Pancreas (tissue), 10 donors: ENCODE data around the gene AIM2. TPM values are rescaled to one million over a fixed set of nuclear protein-coding genes. Genes with fewer than 3 reads are reported as not detected.

Experiments
- ATAC-seq, 4 donors: fragments of 200-7000 bp; cut with Tn5 transposase; one replicate each; pipeline versions ENCODE4 v1.8.0 to v1.9.1; 2020; ENCODE audit warnings: mild to moderate bottlenecking in 4 of 4, moderate library complexity in 4 of 4
- DNase-seq, 6 donors: peaks; one replicate each; pipeline ENCODE4 v3.0.0-alpha.2; 2020
- FAIRE-seq: peaks from 2 replicates; lab custom pipeline; 2012; peaks lifted over from hg19 to GRCh38; lab: Jason Lieb, UNC
- H3K27ac ChIP-seq, 4 donors: fragments of 200-600 bp; sonication (generic); 1 replicate in 3 of 4; 2 replicates in 1 of 4; pipeline versions ENCODE4 v1.5.0 to v1.8.0; 2020
- H3K27me3 ChIP-seq, 4 donors: fragments of 200-600 bp; one replicate each; pipeline ENCODE4 v1.8.0; 2021
- H3K36me3 ChIP-seq, 3 donors: fragments of 200-600 bp; sonication (generic) in 1 of 3; one replicate each; pipeline versions ENCODE4 v1.5.0 to v1.8.0; 2020 to 2021
- H3K4me1 ChIP-seq, 3 donors: fragments of 200-600 bp; one replicate each; pipeline ENCODE4 v1.8.0; 2021
- H3K4me3 ChIP-seq, 4 donors: fragments of 200-600 bp; sonication (generic) in 2 of 4; one replicate each; pipeline versions ENCODE4 v1.5.0 to v1.8.0; 2020 to 2021
- H3K9me3 ChIP-seq, 4 donors: fragments of 200-600 bp; one replicate each; pipeline ENCODE4 v1.8.0; 2021
- CTCF ChIP-seq, 4 donors: fragments of 200-600 bp; sonication (generic) in 3 of 4; IDR thresholded peaks; one replicate each; pipeline versions ENCODE4 v1.5.0 to v1.8.0; 2021; ENCODE audit warnings: antibody characterized with exemption in 4 of 4
- WGBS, 2 donors: extraction: QIAGEN DNeasy Blood & Tissue Kit; methylation state at CpG; one replicate each; pipeline ENCODE4 v1.1.7; 2013; 5-methylcytosine and 5-hydroxymethylcytosine counted together
- intact Hi-C, 3 donors: fragments of 100-400 bp; cut with DNase I; formaldehyde crosslinking; loops; one replicate each; pipeline versions ENCODE4 v1.11.1 to v1.14.2; 2022
- polyA plus RNA-seq, 2 donors: library from polyadenylated mRNA; stranded (reverse); fragments of 200-250 nt; gene quantifications; one replicate each; pipeline ENCODE4 v1.2.3, GENCODE V29; 2013
- total RNA-seq, 6 donors: library from RNA; stranded (reverse); fragmentation: NEBNext Ultra II Directional in 4 of 6; extraction: Animal tissue kit (Norgen Biotek cat#: 25700) in 4 of 6; gene quantifications; one replicate each; pipeline versions ENCODE4 v1.2.1 to v1.2.4, GENCODE V29; 2021 to 2023
- donor health status: healthy with polysubstance abuse.
- donor health status: DM: no; HTN: no; CAD: no; lungs with moderate emphysema.
- donor health status: DM: no; HTN: no; CAD: no.
- donor health status: control.
- donor health status: control.
- donor health status: Bipolar disorder and iron deficiency.
- donor health status: DM: yes; HTN: yes; CAD: no.
- donor health status: DM: no; HTN: no; CAD: no.
- donor health status: DM: no; HTN: no; CAD: no.
- donor health status: DM: yes; HTN: yes; CAD: no.

AIM2 gene
- total and polyA plus RNA-seq, 8 donors = 0.07 to 0.47 (median 0.29) TPM; not detected in 3

DNA sequence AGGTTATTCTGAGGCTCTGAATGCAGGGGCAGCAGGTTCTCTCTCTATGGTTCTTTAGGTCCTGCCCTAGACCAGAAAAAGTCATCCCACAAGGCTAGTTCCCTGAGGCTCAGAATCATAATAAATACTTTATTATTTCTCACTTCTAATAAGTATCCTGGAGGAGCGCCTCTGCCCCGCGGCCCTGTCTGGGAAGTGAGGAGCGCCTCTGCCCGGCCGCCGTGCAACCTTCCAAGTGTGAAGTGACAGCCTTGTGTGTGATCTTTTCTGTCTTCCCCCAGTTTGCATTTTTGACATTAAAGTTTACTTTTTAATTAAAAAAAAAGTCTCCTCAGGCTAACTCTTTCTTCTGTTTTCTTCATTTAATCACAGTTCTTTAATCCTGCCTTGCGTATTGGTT lies 11.5 kb downstream of the AIM2 start:
- Histone ChIP-seq H3K9me3 (no peaks in the 10 kb centered on the region), H3K27ac (no peak overlapping the region), H3K36me3 (no peaks in the 10 kb centered on the region), H3K4me1 (no peaks in the 10 kb centered on the region), H3K4me3 (no peak overlapping the region), H3K27me3 (peaks cover 0 to 2% (median 0%) of the 10 kb centered on the region in 4 donors)
- 94 to 95% methylated on average over 8 of the region's 8 CpGs for WGBS, 2 donors
- no peak for TF ChIP-seq CTCF (IDR thresholded peaks at IDR 0.05)
- no peak for DNase-seq
- intact Hi-C loops = no loop called here
- no peak for ATAC-seq
- no peak for FAIRE-seq

GRCh38 chr1:159058751-159059150 lies 17.8 kb downstream of the AIM2 start:
- no peak for ATAC-seq
- FAIRE-seq = no peak
- no peak for DNase-seq
- no peak for TF ChIP-seq CTCF (IDR thresholded peaks at IDR 0.05)
- H3K4me1 ChIP-seq = no peaks in the 10 kb centered on the region
- 71 to 77% methylated on average over 7 of the region's 7 CpGs for WGBS, 2 donors
- no peaks in the 10 kb centered on the region for H3K27me3 ChIP-seq
- H3K27ac ChIP-seq = no peak overlapping the region
- no peaks in the 10 kb centered on the region for H3K36me3 ChIP-seq
- no peaks in the 10 kb centered on the region for H3K9me3 ChIP-seq
- intact Hi-C loops = no loop called here
- H3K4me3 ChIP-seq = no peak overlapping the region

DNA sequence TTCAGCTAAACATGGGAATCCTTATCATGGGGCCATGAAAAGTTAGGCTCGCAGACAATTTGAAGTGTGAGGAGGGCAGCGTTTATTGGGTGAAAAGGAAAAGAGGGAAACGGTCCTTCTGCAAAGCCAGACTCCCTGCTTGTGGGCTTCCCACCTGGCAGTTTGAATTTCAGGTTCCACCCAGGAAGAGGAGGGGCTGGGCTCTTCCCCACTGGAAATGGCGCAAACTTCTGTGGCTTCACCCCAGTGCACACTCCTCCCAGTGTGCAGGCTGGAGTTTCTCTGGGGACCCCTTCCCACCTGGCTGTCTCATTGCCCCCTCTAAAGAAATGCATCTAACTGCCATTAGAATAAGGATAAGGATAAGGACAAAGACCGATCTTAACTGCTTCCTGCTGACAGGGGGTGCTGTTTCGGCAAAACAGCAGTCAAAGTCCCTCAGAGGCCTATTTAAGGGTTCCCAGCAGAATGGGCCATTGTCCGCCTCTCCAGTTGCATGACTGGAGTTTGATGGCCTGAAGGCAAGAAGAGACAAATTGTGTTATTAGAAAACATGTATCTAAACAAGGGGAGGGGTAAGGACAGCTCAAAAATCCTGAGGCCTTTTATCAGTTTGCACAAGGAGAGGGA lies 20.4 kb downstream of the AIM2 start:
- ATAC-seq (no peak), DNase-seq (no peak), FAIRE-seq (no peak)
- Histone ChIP-seq H3K36me3 (no peaks in the 10 kb centered on the region), H3K9me3 (no peaks in the 10 kb centered on the region), H3K4me3 (no peak overlapping the region), H3K27me3 (no peaks in the 10 kb centered on the region), H3K27ac (no peak overlapping the region), H3K4me1 (no peaks in the 10 kb centered on the region)
- whole genome bisulfite sequencing, 2 donors = 73 to 81% methylated on average over 7 of the region's 7 CpGs
- intact Hi-C loops = no loop called here
- TF ChIP-seq CTCF (IDR thresholded peaks at IDR 0.05) = no peak

DNA sequence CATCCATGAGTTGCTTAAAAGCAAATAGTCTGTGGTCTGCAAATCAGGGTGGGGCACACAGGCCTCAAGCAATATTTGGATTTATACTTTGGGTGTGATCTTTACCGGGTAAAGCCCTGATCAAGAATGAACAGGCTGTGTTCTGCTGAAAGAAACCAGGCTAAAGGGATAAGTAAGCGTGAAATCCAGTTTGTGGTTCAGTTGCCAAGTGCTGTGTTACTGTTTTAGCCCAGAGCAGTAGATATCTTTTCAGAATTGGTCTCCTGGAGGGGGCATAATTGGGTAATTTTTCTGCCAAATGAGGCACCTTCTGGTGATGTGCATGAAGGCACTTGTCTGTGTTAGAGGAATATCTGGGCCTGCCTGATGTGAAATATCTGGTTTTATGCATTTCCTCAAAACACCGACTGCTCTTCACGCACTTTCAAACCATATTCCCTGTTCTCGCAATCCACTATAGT lies 21.4 kb downstream of the AIM2 start:
- Histone ChIP-seq H3K4me3 (no peak overlapping the region), H3K9me3 (no peaks in the 10 kb centered on the region), H3K27me3 (no peaks in the 10 kb centered on the region), H3K4me1 (no peaks in the 10 kb centered on the region), H3K27ac (no peak overlapping the region), H3K36me3 (no peaks in the 10 kb centered on the region)
- intact Hi-C loops = no loop called here
- FAIRE-seq (no peak), ATAC-seq (no peak), DNase-seq (no peak)
- WGBS, 2 donors = 70 to 82% methylated on average over 5 of the region's 5 CpGs
- TF ChIP-seq CTCF (IDR thresholded peaks at IDR 0.05) = no peak

- DNase-seq (no peak), ATAC-seq (no peak), FAIRE-seq (no peak)
- Histone ChIP-seq H3K9me3 (no peaks in the 10 kb centered on the region), H3K4me3 (no peak overlapping the region), H3K27ac (no peak overlapping the region), H3K27me3 (no peaks in the 10 kb centered on the region), H3K36me3 (no peaks in the 10 kb centered on the region), H3K4me1 (no peaks in the 10 kb centered on the region)
- 21 to 29% methylated on average over 2 of the region's 2 CpGs for WGBS, 2 donors
- intact Hi-C loops = no loop called here
- no peak for TF ChIP-seq CTCF (IDR thresholded peaks at IDR 0.05)
Observed at GRCh38 chr1:159054427-159054826, 22.1 kb downstream of the AIM2 start.
